Ammon's horn (tissue), 1 donor: ENCODE results near the gene NECAB3.
"Not testable (repeated sequence)": the region's sequence is repeated elsewhere in the genome, so short reads cannot be mapped to it uniquely, and the experiment has no call there.

Experiments
- DNase-seq: peaks from one replicate; pipeline ENCODE4 v3.0.0-alpha.2; 2016; ENCODE audit warnings: low spot score

The NECAB3 gene

GRCh38 chr20:33650111-33650752 lies 24.0 kb downstream of the NECAB3 start:
- DNase-seq = no peak

GRCh38 chr20:33649201-33649681 lies 25.0 kb downstream of the NECAB3 start:
- DNase-seq = no peak

DNA sequence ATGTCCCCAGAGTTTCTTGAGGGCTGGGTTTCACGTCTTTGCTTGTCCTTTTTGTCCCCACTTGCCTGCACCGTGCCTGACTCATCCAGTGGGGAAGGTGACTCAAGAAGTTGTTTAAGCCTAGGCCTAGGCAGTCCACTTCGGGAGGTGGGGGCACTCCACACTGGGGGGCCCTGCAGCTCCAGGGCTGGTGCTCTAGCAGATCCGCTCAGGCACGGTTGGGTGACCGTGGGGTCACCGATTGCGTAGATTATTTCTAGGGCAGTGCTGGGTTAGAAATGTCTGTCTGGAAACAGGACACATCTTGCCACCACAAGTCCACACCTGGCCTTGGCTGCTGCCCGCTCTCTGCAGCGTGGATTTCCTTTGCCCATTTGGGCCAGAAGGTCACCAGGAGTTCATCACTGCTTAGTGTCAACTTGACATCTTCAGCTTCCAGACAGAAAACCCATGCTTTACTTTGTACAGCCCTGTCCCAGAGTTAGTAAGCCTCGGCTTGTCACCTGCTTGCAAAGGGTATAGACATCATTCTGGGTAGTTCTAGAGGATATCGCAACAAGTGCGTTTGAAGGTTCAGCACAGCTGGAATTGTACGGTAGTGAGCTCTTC lies 25.7 kb downstream of the NECAB3 start:
- no peak for DNase-seq

GRCh38 chr20:33647603-33648395 lies 26.4 kb downstream of the NECAB3 start:
- no peak for DNase-seq

- DNase-seq = not testable (repeated sequence)
Measured at GRCh38 chr20:33646959-33647602, 27.1 kb downstream of the NECAB3 start.

DNA sequence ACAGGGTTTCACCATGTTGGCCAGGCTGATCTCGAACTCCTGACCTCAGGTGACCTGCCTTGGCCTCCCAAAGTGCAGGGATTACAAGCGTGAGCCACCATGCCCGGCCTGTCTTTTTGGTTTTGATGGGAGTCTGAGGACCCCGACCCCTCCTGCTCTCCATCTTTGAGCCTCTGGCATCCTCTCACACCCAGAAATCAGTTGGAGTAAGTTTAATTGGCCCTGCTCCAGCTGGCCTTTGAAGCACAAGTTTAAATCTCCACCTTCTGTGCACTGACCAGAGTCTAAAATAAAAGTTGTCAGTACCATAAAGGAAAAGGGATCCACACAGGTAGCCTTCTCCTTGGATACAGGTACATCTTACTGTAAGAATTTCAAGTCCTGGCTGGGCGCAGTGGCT lies 28.0 kb downstream of the NECAB3 start:
- DNase-seq = no peak

DNA sequence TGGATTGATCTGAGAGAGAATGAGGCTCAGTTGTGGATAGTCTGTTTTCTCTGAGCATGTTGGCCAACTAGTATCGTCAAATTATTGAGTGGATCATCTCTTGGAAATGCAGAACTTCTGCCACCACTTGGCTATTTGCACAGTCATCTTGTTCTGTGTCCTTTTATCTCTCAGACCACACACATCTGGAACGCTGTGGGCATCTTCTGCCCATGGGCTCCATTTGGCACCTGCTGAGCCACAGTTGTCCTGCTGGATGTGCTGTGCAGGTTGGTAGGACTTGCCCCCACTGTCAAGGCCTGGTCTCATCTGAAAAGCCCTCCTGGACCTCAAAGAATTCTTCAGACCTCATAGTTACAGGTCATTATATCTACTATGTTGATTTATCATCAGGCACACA lies 28.8 kb downstream of the NECAB3 start:
- DNase-seq = no peak

DNA sequence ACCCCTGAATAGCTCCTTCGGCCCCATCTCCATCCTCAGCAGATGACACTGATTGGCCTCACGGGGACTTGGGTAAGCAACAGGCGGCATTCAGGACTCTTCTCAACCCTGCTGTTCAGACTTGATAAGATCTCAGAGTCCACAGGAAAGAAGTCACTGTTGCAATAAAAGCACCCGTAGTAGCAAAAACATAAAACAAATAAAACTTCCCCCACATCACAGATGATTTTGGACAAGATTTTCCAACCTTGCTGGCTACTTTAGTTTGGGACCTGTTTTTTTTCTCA lies 29.2 kb downstream of the NECAB3 start:
- no peak for DNase-seq

- no peak for DNase-seq
Measured at GRCh38 chr20:33644313-33645071, 29.7 kb downstream of the NECAB3 start.

- no peak for DNase-seq
Measured at GRCh38 chr20:33640287-33640686, 33.9 kb downstream of the NECAB3 start.

- no peak for DNase-seq
Measured at GRCh38 chr20:33636776-33637175, 37.5 kb downstream of the NECAB3 start.

DNA sequence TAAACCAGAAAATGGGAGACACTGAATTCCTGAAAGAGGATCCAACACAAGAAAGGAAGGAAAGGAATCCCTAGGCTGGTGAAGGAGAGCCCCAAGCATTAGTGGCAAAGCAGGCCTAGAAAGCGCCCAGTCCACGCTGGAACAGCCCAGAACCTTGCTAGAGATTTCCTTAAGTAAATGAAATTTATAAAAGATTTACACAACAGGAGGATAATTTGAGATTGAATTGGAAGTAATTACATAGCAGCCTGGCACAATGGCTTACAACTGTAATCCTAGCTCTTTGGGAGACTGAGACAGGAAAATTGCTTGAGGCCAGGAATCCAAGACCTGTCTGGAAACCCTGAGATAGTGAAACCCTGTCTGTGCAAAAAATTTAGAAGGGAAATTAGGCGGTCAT lies 38.9 kb downstream of the NECAB3 start:
- DNase-seq = no peak

DNA sequence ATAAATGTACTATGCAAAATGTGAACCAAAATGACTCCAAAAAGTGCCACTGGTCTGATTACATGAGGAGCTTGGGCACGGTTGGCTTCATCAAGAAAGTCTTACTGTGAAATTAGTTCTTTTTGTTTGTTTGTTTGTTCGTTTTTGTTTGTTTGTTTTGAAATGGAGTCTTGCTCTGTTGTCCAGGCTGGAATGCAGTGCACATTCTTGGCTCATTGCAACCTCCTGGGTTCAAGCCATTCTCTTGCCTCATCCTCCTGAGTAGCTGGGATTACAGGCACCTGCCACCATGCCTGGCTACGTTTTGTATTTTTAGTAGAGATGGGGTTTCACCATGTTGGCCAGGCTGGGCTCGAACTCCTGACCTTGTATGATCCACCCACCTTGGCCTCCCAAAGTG lies 42.3 kb downstream of the NECAB3 start:
- DNase-seq = not testable (repeated sequence)

GRCh38 chr20:33630507-33630906 lies 43.7 kb downstream of the NECAB3 start:
- peak; percentile 64 for DNase-seq

- no peak for DNase-seq
Measured at GRCh38 chr20:33629979-33630378, 44.2 kb downstream of the NECAB3 start.

DNA sequence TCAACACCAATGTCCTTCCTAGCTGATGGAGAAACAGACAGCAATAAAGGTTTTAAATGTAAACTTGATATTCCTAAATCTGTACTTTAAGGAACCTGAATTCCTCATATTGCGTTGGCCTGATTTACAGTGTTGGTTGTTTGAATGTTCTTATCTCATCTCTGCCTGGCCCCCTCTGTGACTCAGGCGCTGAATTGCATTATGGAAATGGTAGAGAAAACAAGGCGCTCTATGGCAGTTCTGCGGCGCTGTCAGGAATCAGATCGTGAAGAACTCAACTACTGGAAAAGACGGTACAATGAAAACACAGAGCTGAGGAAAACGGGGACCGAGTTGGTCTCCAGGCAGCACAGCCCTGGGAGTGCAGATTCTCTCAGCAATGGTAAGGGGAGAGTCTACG lies 44.7 kb downstream of the NECAB3 start:
- DNase-seq = no peak

- no peak for DNase-seq
Measured at GRCh38 chr20:33627577-33628216, 46.5 kb downstream of the NECAB3 start.

- DNase-seq = no peak
Measured at GRCh38 chr20:33626190-33626589, 48.0 kb downstream of the NECAB3 start.

DNA sequence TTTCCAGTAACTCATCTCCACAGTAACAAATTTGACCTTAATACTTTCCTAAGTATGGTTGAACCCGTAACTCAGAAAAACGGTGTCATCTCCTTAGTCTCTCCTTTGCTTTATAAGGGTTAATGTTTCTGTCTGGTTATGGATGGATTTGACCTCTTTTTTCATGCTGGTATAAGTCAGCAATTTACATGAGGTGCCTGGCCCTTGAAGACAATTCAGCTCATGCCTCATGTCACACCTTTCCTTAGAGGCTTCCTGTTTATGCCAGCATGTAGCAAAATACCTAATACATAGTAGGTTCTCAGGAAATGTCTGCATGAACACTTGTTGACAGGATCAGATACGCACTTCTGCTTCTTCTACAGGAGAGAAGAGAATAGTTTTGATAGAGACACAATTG lies 49.8 kb downstream of the NECAB3 start:
- no peak for DNase-seq

- no peak for DNase-seq
Measured at GRCh38 chr20:33622705-33623365, 51.4 kb downstream of the NECAB3 start.
